Measurements from ENCODE around the gene CTXN1. TPM values are rescaled to one million over a fixed set of nuclear protein-coding genes. Genes with fewer than 3 reads are reported as not detected.

The CTXN1 gene
- total and polyA plus RNA-seq, 2 donors (not counting 1 experiment from before 2014, with no cell fraction given), result not detected

DNA sequence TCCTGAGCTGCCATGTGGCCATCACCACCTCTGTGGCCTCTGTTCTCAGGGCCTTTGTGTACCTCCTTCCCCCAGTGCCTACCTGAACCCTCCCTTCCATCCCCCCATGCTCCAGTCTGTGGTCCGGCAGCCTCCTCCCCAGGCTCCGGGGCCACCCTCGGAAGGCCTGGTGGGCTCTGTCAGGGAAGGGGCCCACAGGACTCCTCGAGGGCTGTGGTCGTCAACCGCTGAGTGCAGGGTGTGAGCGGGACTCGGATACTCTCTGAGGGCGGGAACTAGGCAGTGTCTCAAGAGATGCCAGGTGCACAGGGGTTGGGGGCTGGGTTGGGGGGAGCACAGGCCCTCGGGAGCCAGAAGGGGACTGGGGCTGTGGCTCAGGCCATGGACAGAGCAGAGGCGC is 18.4 kb downstream of the CTXN1 start:
- H3K27me3 ChIP-seq (replicated peaks in 1 of 4; ENCODE audit: control extremely low read depth in 1 of 4, control insufficient read depth in 3 of 4, insufficient read depth in 4 of 4, low read length in 3 of 4), result no peaks in the 10 kb centered on the region
- no peaks in the 10 kb centered on the region for H3K27me3 Mint-ChIP-seq
- POLR2A ChIA-PET, result no interaction called here
- no peak overlapping the region for H3K4me3 ChIP-seq (ENCODE audit: control extremely low read depth in 1 of 5, extremely low read depth in 1 of 5, insufficient read depth in 1 of 5, low read depth in 2 of 5, low read length in 4 of 5)
- H3K27ac ChIP-seq (ENCODE audit: low read length in 2 of 2), result no peak overlapping the region
- peaks cover 3 to 41% of the 10 kb centered on the region in 2 experiments for H3K36me3 ChIP-seq (replicated peaks in 1 of 2; ENCODE audit: control extremely low read depth in 1 of 2, control insufficient read depth in 1 of 2, extremely low read depth in 1 of 2, insufficient read depth in 2 of 2, low read length in 1 of 2)
- intact Hi-C loops (cut with micrococcal nuclease), result no loop called here
- H3K9me3 ChIP-seq (ENCODE audit: control extremely low read depth in 1 of 3, control insufficient read depth in 2 of 3, insufficient read depth in 1 of 3, low read length in 2 of 3), result peaks cover 0 to 7% (median 0%) of the 10 kb centered on the region in 3 donors
- no peak overlapping the region for H2AFZ ChIP-seq (ENCODE audit: insufficient read depth, low read depth, low read length, poor library complexity, severe bottlenecking)
- WGBS (ENCODE audit: insufficient coverage), result 92% methylated on average over 8 of the region's 11 CpGs
- H3K79me2 ChIP-seq (ENCODE audit: control insufficient read depth, insufficient read depth, low read length), result peaks cover 47% of the 10 kb centered on the region
- H3K4me2 ChIP-seq (replicated peaks; ENCODE audit: low read depth, low read length, poor library complexity, severe bottlenecking), result no peak overlapping the region
- H3K4me1 ChIP-seq (ENCODE audit: control insufficient read depth in 2 of 2, insufficient read depth in 2 of 2, low read length in 2 of 2), result peaks cover 19% of the 10 kb centered on the region in 2 donors
- H3K9ac ChIP-seq (ENCODE audit: low read length), result no peak overlapping the region
- no peak overlapping the region for H3K27ac Mint-ChIP-seq
- no peak for TF ChIP-seq EZH2 (IDR thresholded peaks at IDR 0.05; ENCODE audit: borderline replicate concordance, insufficient read depth, low read depth, low read length, poor library complexity, severe bottlenecking)
- TF ChIP-seq, protein P1, sequence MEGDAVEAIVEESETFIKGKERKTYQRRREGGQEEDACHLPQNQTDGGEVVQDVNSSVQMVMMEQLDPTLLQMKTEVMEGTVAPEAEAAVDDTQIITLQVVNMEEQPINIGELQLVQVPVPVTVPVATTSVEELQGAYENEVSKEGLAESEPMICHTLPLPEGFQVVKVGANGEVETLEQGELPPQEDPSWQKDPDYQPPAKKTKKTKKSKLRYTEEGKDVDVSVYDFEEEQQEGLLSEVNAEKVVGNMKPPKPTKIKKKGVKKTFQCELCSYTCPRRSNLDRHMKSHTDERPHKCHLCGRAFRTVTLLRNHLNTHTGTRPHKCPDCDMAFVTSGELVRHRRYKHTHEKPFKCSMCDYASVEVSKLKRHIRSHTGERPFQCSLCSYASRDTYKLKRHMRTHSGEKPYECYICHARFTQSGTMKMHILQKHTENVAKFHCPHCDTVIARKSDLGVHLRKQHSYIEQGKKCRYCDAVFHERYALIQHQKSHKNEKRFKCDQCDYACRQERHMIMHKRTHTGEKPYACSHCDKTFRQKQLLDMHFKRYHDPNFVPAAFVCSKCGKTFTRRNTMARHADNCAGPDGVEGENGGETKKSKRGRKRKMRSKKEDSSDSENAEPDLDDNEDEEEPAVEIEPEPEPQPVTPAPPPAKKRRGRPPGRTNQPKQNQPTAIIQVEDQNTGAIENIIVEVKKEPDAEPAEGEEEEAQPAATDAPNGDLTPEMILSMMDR (IDR thresholded peaks at IDR 0.05), result no peak
- no peak overlapping the region for H3K4me3 Mint-ChIP-seq
- no peaks in the 10 kb centered on the region for H3K9me3 Mint-ChIP-seq (ENCODE audit: insufficient read depth)
- CTCF ChIA-PET, result interaction anchor here (1.3 kb wide), 1 partner anchor 10 kb away, joined by 3 read pairs; no protein-coding TSS in a partner anchor
- DNase-seq (no peak), ATAC-seq (ENCODE audit: low read depth) (no peak)
- peaks cover 28% of the 10 kb centered on the region for H3K4me1 Mint-ChIP-seq
- H4K20me1 ChIP-seq (ENCODE audit: control insufficient read depth, insufficient read depth, low read length, poor library complexity, severe bottlenecking), result peaks cover 81% of the 10 kb centered on the region

DNA sequence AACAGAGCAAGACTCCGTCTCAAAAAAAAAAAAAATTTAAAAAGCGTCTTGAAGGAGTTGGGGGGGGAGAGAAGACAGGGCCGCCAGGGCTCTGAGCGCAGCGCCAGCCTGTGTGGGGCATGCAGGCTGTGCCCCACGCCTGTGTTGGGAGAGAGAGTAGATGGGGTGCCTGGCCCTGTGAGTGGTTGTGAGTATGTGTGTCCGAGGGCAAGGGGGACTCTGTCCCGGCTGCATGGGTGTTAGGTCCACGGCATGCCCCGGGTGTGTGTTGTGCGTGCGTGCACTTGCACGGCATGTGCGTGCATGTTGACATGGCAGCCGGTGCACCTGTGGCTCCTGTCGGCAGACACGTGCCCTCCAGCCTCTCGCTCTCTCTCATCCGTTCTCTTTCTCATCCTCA is 18.8 kb downstream of the CTXN1 start:
- 97% methylated on average over 19 of the region's 19 CpGs for WGBS (ENCODE audit: insufficient coverage)
- ATAC-seq (ENCODE audit: low read depth), result no peak
- H3K4me2 ChIP-seq (replicated peaks; ENCODE audit: low read depth, low read length, poor library complexity, severe bottlenecking), result no peak overlapping the region
- Mint-ChIP-seq H3K27ac (no peak overlapping the region), H3K4me1 (peaks cover 29% of the 10 kb centered on the region), H3K4me3 (no peak overlapping the region), H3K27me3 (no peaks in the 10 kb centered on the region), H3K9me3 (ENCODE audit: insufficient read depth) (no peaks in the 10 kb centered on the region)
- ChIA-PET CTCF (no interaction called here), POLR2A (no interaction called here)
- peaks cover 0 to 7% (median 0%) of the 10 kb centered on the region in 3 donors for H3K9me3 ChIP-seq (ENCODE audit: control extremely low read depth in 1 of 3, control insufficient read depth in 2 of 3, insufficient read depth in 1 of 3, low read length in 2 of 3)
- no peak overlapping the region for H3K27ac ChIP-seq (ENCODE audit: low read length in 2 of 2)
- no peak overlapping the region for H2AFZ ChIP-seq (ENCODE audit: insufficient read depth, low read depth, low read length, poor library complexity, severe bottlenecking)
- H3K79me2 ChIP-seq (ENCODE audit: control insufficient read depth, insufficient read depth, low read length), result peaks cover 48% of the 10 kb centered on the region
- peaks cover 80% of the 10 kb centered on the region for H4K20me1 ChIP-seq (ENCODE audit: control insufficient read depth, insufficient read depth, low read length, poor library complexity, severe bottlenecking)
- H3K4me1 ChIP-seq (ENCODE audit: control insufficient read depth in 2 of 2, insufficient read depth in 2 of 2, low read length in 2 of 2), result peaks cover 20 to 21% of the 10 kb centered on the region in 2 donors
- peak; percentile 21 for DNase-seq
- no peaks in the 10 kb centered on the region for H3K27me3 ChIP-seq (replicated peaks in 1 of 4; ENCODE audit: control extremely low read depth in 1 of 4, control insufficient read depth in 3 of 4, insufficient read depth in 4 of 4, low read length in 3 of 4)
- no peak overlapping the region for H3K4me3 ChIP-seq (ENCODE audit: control extremely low read depth in 1 of 5, extremely low read depth in 1 of 5, insufficient read depth in 1 of 5, low read depth in 2 of 5, low read length in 4 of 5)
- TF ChIP-seq, protein P1 (IDR thresholded peaks at IDR 0.05), result no peak
- no peak for TF ChIP-seq EZH2 (IDR thresholded peaks at IDR 0.05; ENCODE audit: borderline replicate concordance, insufficient read depth, low read depth, low read length, poor library complexity, severe bottlenecking)
- H3K9ac ChIP-seq (ENCODE audit: low read length), result no peak overlapping the region
- H3K36me3 ChIP-seq (replicated peaks in 1 of 2; ENCODE audit: control extremely low read depth in 1 of 2, control insufficient read depth in 1 of 2, extremely low read depth in 1 of 2, insufficient read depth in 2 of 2, low read length in 1 of 2), result peaks cover 2 to 39% of the 10 kb centered on the region in 2 experiments
- intact Hi-C loops (cut with micrococcal nuclease), result no loop called here
